GM23338 (cell line): ENCODE measurements around the gene TEDC1. TPM values are rescaled to one million over a fixed set of nuclear protein-coding genes. Genes with fewer than 3 reads are reported as not detected.

ENCODE experiments used
- ATAC-seq: fragments of 200-7000 bp; cut with Tn5 transposase; 3 replicates; pipeline ENCODE4 v1.9.1; 2020
- DNase-seq: peaks from one replicate; pipeline ENCODE4 v3.0.0-alpha.2; 2015; ENCODE audit warnings: low spot score
- H2AFZ ChIP-seq: fragments of 200-600 bp; sonication (generic); 2 replicates; pipeline ENCODE4 v1.8.0; 2016; ENCODE audit warnings: antibody characterized with exemption, mild to moderate bottlenecking, moderate library complexity
- H3F3A ChIP-seq: fragments of 200-600 bp; sonication (generic); replicated peaks from 2 replicates; pipeline ENCODE4 v1.8.0; 2017; ENCODE audit warnings: antibody characterized with exemption, mixed run types, low read depth
- H3K27ac ChIP-seq: fragments of 200-600 bp; sonication (generic); 2 replicates; pipeline ENCODE4 v1.6.1; 2016; ENCODE audit warnings: low read depth
- H3K27me3 ChIP-seq: fragments of 200-600 bp; sonication (generic); 2 replicates; pipeline ENCODE4 v1.8.0; 2016; ENCODE audit warnings: mild to moderate bottlenecking, mixed run types, moderate library complexity; ENCODE audit not compliant: insufficient read depth
- H3K36me3 ChIP-seq: fragments of 200-600 bp; sonication (generic); 2 replicates; pipeline ENCODE4 v1.8.0; 2016; ENCODE audit warnings: mild to moderate bottlenecking; ENCODE audit not compliant: insufficient read depth
- H3K4me1 ChIP-seq: fragments of 200-600 bp; sonication (generic); 2 replicates; pipeline ENCODE4 v1.8.0; 2016; ENCODE audit warnings: mild to moderate bottlenecking, moderate library complexity; ENCODE audit not compliant: insufficient read depth
- H3K4me2 ChIP-seq: fragments of 200-600 bp; sonication (generic); 2 replicates; pipeline ENCODE4 v1.7.1; 2017; ENCODE audit warnings: mixed run types
- H3K4me3 ChIP-seq: fragments of 200-600 bp; sonication (generic); 2 replicates; pipeline ENCODE4 v1.6.1; 2016; ENCODE audit warnings: mixed run types
- H3K79me2 ChIP-seq: fragments of 200-600 bp; sonication (generic); replicated peaks from 2 replicates; pipeline ENCODE4 v1.8.0; 2017; ENCODE audit warnings: mild to moderate bottlenecking; ENCODE audit not compliant: insufficient read depth
- H3K9me2 ChIP-seq: fragments of 200-600 bp; sonication (generic); 2 replicates; pipeline ENCODE4 v1.8.0; 2017; ENCODE audit not compliant: insufficient read depth
- H4K20me1 ChIP-seq: fragments of 200-600 bp; sonication (generic); replicated peaks from 2 replicates; pipeline ENCODE4 v1.8.0; 2017; ENCODE audit warnings: mild to moderate bottlenecking; ENCODE audit not compliant: insufficient read depth
- H3K27ac Mint-ChIP-seq: 2 replicates; pipeline ENCODE4 v1.8.0; 2020; ENCODE audit warnings: inconsistent platforms, mild to moderate bottlenecking, moderate library complexity, mixed read lengths
- H3K27me3 Mint-ChIP-seq: 3 replicates; pipeline ENCODE4 v1.8.0; 2022; ENCODE audit warnings: low read depth, mild to moderate bottlenecking, moderate library complexity, mixed read lengths, inconsistent platforms; ENCODE audit not compliant: insufficient read depth, poor library complexity
- H3K36me3 Mint-ChIP-seq: 3 replicates; pipeline ENCODE4 v1.8.0; 2021; ENCODE audit warnings: low read depth, mild to moderate bottlenecking, inconsistent platforms, moderate library complexity, mixed read lengths
- H3K4me1 Mint-ChIP-seq: 3 replicates; pipeline ENCODE4 v1.8.0; 2020; ENCODE audit warnings: mild to moderate bottlenecking, inconsistent platforms, mixed read lengths
- H3K4me3 Mint-ChIP-seq: 3 replicates; pipeline ENCODE4 v1.8.0; 2021; ENCODE audit warnings: moderate library complexity, mild to moderate bottlenecking, inconsistent platforms, mixed read lengths
- H3K9me3 Mint-ChIP-seq: 3 replicates; pipeline ENCODE4 v1.8.0; 2020; ENCODE audit warnings: moderate library complexity, mild to moderate bottlenecking, inconsistent platforms, mixed read lengths
- CREB1 ChIP-seq: fragments of 250-450 bp; sonication (Bioruptor Pico); IDR thresholded peaks from 2 replicates; pipeline ENCODE4 v1.5.0; 2020; ENCODE audit warnings: low read depth, mild to moderate bottlenecking, moderate library complexity
- EZH2 ChIP-seq: fragments of 200-600 bp; sonication (generic); IDR thresholded peaks from one replicate; pipeline ENCODE4 v1.8.0; 2017; ENCODE audit warnings: antibody characterized with exemption, mild to moderate bottlenecking, low read depth; ENCODE audit not compliant: unreplicated experiment
- EZH2phosphoT487 ChIP-seq: fragments of 200-600 bp; sonication (generic); IDR thresholded peaks from one replicate; pipeline ENCODE4 v1.8.1; 2018; ENCODE audit warnings: antibody characterized with exemption; ENCODE audit not compliant: unreplicated experiment
- JUNB ChIP-seq: IDR thresholded peaks from one replicate; pipeline ENCODE4 v1.6.1; 2016; ENCODE audit warnings: antibody characterized with exemption; ENCODE audit not compliant: unreplicated experiment
- NANOG ChIP-seq: IDR thresholded peaks from 2 replicates; pipeline ENCODE4 v1.6.1; 2016; ENCODE audit warnings: antibody characterized with exemption, borderline replicate concordance
- POLR2AphosphoS5 ChIP-seq: IDR thresholded peaks from 2 replicates; pipeline ENCODE4 v1.6.1; 2016; ENCODE audit warnings: antibody characterized with exemption, low read depth
- ZNF114 ChIP-seq: fragments of 250-450 bp; sonication (Bioruptor Pico); IDR thresholded peaks from 2 replicates; pipeline ENCODE4 v1.5.0; 2020; ENCODE audit warnings: mild to moderate bottlenecking, moderate library complexity
- ZNF331 ChIP-seq: fragments of 250-450 bp; sonication (Bioruptor Pico); IDR thresholded peaks from 2 replicates; pipeline ENCODE4 v1.5.0; 2020; ENCODE audit warnings: low read depth, mild to moderate bottlenecking, moderate library complexity
- polyA plus RNA-seq: library from polyadenylated mRNA; unstranded; fragments of >200 nt; fragmentation: Nextera tagmentation; extraction: Ambion mirVana; gene quantifications from 2 replicates; pipeline ENCODE4 v1.2.1, GENCODE V29; 2016
- total RNA-seq: library from RNA; depleted of rRNA; stranded (reverse); fragments of >200 nt; shearing (Covaris generic); gene quantifications from 2 replicates; pipeline ENCODE4 v1.2.3, GENCODE V29; 2014
- TF ChIP-seq, protein P1 (sequence below): fragments of 250-450 bp; sonication (Bioruptor Pico); IDR thresholded peaks from 2 replicates; pipeline ENCODE4 v1.5.0; 2020; ENCODE audit warnings: mild to moderate bottlenecking, moderate library complexity
- TF ChIP-seq, protein P2 (sequence below): IDR thresholded peaks from one replicate; pipeline ENCODE4 v1.6.1; 2018; ENCODE audit warnings: antibody characterized with exemption; ENCODE audit not compliant: unreplicated experiment

The TEDC1 gene
- total and polyA plus RNA-seq, 2 experiments from 2014 or later: 5.9 to 16.3 TPM

DNA sequence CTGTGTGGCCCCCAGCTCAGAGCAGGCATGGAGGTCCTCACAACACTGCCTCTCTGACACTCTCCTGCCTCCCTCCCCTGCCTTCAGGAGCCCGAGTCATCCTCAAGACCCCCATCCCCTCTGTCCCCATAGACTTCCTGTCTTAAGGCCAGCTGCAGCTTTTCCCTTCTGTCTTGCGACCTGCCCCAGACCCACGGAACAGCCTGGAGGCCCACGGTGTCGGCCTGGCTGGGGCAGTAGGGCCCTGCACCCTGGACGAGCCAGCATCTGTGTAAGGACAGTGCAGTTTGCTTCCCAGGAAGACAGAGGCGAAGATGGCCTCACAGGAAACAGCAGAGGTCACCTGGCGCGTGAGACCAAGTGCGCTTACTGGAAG lies 9.7 kb downstream of the TEDC1 start:
- TF ChIP-seq CREB1 (CRISPR knock-in tag) (no peak), NANOG (no peak)
- Histone ChIP-seq H3K36me3 (no peaks in the 10 kb centered on the region), H3K9me2 (no peaks in the 10 kb centered on the region), H3F3A (no peaks in the 10 kb centered on the region), H2AFZ (no peak overlapping the region), H3K4me2 (no peak overlapping the region), H3K4me1 (no peaks in the 10 kb centered on the region), H4K20me1 (no peaks in the 10 kb centered on the region), H3K79me2 (no peaks in the 10 kb centered on the region), H3K4me3 (no peak overlapping the region), H3K27ac (no peak overlapping the region), H3K27me3 (no peaks in the 10 kb centered on the region)
- Mint-ChIP-seq H3K36me3 (no peaks in the 10 kb centered on the region), H3K27me3 (peaks cover 3% of the 10 kb centered on the region), H3K4me1 (0 out of 3 replicates have a peak, but pooled peaks cover 2% of the 10 kb centered on the region), H3K4me3 (no peak overlapping the region), H3K9me3 (no peaks in the 10 kb centered on the region; the same call in 2 of the 3 replicates), H3K27ac (no peak overlapping the region; the same call in 1 of the 2 replicates)
- no peak for DNase-seq
- ATAC-seq: no peak

DNA sequence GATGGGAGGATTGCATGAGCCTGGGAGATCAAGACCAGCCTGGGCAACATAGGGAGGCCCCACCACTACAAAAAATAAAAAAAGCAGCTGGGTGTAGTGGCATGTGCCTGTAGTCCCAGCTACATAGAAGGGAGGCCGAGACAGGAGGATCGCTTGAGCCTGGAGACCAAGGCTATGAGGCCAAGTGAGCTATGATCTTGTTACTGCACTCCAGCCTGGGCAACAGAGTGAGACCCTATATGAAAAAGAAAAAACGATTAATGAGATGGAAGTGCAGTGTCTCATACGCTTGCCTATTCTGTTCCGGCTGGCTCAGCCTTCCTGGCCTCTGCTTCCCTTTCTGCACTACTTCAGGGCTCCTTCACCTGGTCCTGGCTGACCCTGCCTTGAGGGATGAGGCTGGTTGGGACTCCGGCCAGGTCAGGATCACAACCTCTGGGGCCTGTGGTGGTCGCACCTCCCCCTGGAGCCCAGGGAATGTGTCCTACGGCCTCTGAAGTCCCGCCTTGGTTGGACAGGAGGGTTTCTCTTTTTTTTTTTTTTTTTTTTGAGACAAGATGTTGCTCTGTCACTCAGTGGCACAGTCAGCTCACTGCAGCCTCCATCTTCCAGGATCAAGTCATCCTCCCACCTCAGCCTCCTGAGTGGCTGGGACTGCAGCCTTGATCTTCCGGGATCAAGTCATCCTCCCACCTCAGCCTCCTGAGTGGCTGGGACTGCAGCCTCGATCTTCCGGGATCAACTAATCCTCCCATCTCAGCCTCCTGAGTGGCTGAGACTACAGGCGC lies 10.7 kb downstream of the TEDC1 start:
- H3K4me3 ChIP-seq: no peak overlapping the region
- H4K20me1 ChIP-seq: no peaks in the 10 kb centered on the region
- no peak overlapping the region for H3K27ac Mint-ChIP-seq
- H3K36me3 ChIP-seq: no peaks in the 10 kb centered on the region
- no peaks in the 10 kb centered on the region; the same call in 2 of the 3 replicates for H3K9me3 Mint-ChIP-seq
- H3K27me3 ChIP-seq: no peaks in the 10 kb centered on the region
- H3K4me1 Mint-ChIP-seq: 0 out of 3 replicates have a peak, but pooled peaks cover 2% of the 10 kb centered on the region
- no peak overlapping the region for H2AFZ ChIP-seq
- no peak overlapping the region for H3K4me3 Mint-ChIP-seq
- no peak overlapping the region for H3K27ac ChIP-seq
- H3K4me1 ChIP-seq: no peaks in the 10 kb centered on the region
- H3K9me2 ChIP-seq: no peaks in the 10 kb centered on the region
- DNase-seq (no peak), ATAC-seq (no peak)
- peaks cover 2% of the 10 kb centered on the region for H3K27me3 Mint-ChIP-seq
- H3K4me2 ChIP-seq: no peak overlapping the region
- no peaks in the 10 kb centered on the region for H3K36me3 Mint-ChIP-seq
- H3K79me2 ChIP-seq: no peaks in the 10 kb centered on the region
- H3F3A ChIP-seq: no peaks in the 10 kb centered on the region
- no peak for TF ChIP-seq JUNB
- TF ChIP-seq, protein P1, sequence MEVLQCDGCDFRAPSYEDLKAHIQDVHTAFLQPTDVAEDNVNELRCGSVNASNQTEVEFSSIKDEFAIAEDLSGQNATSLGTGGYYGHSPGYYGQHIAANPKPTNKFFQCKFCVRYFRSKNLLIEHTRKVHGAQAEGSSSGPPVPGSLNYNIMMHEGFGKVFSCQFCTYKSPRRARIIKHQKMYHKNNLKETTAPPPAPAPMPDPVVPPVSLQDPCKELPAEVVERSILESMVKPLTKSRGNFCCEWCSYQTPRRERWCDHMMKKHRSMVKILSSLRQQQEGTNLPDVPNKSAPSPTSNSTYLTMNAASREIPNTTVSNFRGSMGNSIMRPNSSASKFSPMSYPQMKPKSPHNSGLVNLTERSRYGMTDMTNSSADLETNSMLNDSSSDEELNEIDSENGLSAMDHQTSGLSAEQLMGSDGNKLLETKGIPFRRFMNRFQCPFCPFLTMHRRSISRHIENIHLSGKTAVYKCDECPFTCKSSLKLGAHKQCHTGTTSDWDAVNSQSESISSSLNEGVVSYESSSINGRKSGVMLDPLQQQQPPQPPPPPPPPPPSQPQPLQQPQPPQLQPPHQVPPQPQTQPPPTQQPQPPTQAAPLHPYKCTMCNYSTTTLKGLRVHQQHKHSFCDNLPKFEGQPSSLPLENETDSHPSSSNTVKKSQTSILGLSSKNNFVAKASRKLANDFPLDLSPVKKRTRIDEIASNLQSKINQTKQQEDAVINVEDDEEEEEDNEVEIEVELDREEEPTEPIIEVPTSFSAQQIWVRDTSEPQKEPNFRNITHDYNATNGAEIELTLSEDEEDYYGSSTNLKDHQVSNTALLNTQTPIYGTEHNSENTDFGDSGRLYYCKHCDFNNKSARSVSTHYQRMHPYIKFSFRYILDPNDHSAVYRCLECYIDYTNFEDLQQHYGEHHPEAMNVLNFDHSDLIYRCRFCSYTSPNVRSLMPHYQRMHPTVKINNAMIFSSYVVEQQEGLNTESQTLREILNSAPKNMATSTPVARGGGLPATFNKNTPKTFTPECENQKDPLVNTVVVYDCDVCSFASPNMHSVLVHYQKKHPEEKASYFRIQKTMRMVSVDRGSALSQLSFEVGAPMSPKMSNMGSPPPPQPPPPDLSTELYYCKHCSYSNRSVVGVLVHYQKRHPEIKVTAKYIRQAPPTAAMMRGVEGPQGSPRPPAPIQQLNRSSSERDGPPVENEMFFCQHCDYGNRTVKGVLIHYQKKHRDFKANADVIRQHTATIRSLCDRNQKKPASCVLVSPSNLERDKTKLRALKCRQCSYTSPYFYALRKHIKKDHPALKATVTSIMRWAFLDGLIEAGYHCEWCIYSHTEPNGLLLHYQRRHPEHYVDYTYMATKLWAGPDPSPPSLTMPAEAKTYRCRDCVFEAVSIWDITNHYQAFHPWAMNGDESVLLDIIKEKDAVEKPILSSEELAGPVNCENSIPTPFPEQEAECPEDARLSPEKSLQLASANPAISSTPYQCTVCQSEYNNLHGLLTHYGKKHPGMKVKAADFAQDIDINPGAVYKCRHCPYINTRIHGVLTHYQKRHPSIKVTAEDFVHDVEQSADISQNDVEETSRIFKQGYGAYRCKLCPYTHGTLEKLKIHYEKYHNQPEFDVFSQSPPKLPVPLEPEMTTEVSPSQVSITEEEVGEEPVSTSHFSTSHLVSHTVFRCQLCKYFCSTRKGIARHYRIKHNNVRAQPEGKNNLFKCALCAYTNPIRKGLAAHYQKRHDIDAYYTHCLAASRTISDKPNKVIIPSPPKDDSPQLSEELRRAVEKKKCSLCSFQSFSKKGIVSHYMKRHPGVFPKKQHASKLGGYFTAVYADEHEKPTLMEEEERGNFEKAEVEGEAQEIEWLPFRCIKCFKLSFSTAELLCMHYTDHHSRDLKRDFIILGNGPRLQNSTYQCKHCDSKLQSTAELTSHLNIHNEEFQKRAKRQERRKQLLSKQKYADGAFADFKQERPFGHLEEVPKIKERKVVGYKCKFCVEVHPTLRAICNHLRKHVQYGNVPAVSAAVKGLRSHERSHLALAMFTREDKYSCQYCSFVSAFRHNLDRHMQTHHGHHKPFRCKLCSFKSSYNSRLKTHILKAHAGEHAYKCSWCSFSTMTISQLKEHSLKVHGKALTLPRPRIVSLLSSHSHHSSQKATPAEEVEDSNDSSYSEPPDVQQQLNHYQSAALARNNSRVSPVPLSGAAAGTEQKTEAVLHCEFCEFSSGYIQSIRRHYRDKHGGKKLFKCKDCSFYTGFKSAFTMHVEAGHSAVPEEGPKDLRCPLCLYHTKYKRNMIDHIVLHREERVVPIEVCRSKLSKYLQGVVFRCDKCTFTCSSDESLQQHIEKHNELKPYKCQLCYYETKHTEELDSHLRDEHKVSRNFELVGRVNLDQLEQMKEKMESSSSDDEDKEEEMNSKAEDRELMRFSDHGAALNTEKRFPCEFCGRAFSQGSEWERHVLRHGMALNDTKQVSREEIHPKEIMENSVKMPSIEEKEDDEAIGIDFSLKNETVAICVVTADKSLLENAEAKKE (CRISPR knock-in tag): no peak
- TF ChIP-seq EZH2: no peak
- TF ChIP-seq NANOG: no peak
- no peak for TF ChIP-seq ZNF331 (CRISPR knock-in tag)
- TF ChIP-seq, protein P2, sequence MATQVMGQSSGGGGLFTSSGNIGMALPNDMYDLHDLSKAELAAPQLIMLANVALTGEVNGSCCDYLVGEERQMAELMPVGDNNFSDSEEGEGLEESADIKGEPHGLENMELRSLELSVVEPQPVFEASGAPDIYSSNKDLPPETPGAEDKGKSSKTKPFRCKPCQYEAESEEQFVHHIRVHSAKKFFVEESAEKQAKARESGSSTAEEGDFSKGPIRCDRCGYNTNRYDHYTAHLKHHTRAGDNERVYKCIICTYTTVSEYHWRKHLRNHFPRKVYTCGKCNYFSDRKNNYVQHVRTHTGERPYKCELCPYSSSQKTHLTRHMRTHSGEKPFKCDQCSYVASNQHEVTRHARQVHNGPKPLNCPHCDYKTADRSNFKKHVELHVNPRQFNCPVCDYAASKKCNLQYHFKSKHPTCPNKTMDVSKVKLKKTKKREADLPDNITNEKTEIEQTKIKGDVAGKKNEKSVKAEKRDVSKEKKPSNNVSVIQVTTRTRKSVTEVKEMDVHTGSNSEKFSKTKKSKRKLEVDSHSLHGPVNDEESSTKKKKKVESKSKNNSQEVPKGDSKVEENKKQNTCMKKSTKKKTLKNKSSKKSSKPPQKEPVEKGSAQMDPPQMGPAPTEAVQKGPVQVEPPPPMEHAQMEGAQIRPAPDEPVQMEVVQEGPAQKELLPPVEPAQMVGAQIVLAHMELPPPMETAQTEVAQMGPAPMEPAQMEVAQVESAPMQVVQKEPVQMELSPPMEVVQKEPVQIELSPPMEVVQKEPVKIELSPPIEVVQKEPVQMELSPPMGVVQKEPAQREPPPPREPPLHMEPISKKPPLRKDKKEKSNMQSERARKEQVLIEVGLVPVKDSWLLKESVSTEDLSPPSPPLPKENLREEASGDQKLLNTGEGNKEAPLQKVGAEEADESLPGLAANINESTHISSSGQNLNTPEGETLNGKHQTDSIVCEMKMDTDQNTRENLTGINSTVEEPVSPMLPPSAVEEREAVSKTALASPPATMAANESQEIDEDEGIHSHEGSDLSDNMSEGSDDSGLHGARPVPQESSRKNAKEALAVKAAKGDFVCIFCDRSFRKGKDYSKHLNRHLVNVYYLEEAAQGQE: no peak
- no peak for TF ChIP-seq ZNF114 (CRISPR knock-in tag)
- TF ChIP-seq EZH2phosphoT487: no peak
- no peak for TF ChIP-seq POLR2AphosphoS5
